AG09319 (cell line): ENCODE data around the gene CCR5.

Source experiments
- DNase-seq: peaks from one replicate; pipeline ENCODE4 v3.0.0-alpha.2; 2010; ENCODE audit warnings: low read depth; ENCODE audit errors: extremely low read depth
- CTCF ChIP-seq: IDR thresholded peaks from 2 replicates; pipeline ENCODE4 v1.5.1; 2011; ENCODE audit warnings: low read depth, mild to moderate bottlenecking, inconsistent platforms, low read length, moderate library complexity

CCR5 gene

DNA sequence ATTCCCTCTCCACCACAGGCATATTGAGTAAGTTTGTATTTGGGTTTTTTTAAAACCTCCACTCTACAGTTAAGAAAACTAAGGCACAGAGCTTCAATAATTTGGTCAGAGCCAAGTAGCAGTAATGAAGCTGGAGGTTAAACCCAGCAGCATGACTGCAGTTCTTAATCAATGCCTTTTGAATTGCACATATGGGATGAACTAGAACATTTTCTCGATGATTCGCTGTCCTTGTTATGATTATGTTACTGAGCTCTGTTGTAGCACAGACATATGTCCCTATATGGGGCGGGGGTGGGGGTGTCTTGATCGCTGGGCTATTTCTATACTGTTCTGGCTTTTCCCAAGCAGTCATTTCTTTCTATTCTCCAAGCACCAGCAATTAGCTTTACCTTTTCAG, 1.6 kb upstream of the CCR5 start:
- DNase-seq, result no peak
- TF ChIP-seq CTCF, result no peak

GRCh38 chr3:46369675-46370132, 1.0 kb upstream of the CCR5 start:
- no peak for TF ChIP-seq CTCF
- no peak for DNase-seq

GRCh38 chr3:46371519-46372340, 984 bp downstream of the CCR5 start:
- no peak for DNase-seq
- TF ChIP-seq CTCF, result no peak

GRCh38 chr3:46372492-46373359, 2.0 kb downstream of the CCR5 start:
- TF ChIP-seq CTCF, result peak; percentile 57
- no peak for DNase-seq

- no peak for DNase-seq
- no peak for TF ChIP-seq CTCF
Measured at GRCh38 chr3:46374755-46375154, 4.0 kb downstream of the CCR5 start.

DNA sequence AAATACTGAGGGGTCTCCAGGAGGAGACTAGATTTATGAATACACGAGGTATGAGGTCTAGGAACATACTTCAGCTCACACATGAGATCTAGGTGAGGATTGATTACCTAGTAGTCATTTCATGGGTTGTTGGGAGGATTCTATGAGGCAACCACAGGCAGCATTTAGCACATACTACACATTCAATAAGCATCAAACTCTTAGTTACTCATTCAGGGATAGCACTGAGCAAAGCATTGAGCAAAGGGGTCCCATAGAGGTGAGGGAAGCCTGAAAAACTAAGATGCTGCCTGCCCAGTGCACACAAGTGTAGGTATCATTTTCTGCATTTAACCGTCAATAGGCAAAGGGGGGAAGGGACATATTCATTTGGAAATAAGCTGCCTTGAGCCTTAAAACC, 4.5 kb downstream of the CCR5 start:
- no peak for DNase-seq
- TF ChIP-seq CTCF, result no peak

DNA sequence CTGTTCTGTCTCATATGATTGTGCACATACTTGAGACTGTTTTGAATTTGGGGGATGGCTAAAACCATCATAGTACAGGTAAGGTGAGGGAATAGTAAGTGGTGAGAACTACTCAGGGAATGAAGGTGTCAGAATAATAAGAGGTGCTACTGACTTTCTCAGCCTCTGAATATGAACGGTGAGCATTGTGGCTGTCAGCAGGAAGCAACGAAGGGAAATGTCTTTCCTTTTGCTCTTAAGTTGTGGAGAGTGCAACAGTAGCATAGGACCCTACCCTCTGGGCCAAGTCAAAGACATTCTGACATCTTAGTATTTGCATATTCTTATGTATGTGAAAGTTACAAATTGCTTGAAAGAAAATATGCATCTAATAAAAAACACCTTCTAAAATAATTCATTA, 5.1 kb downstream of the CCR5 start:
- no peak for DNase-seq
- TF ChIP-seq CTCF, result no peak
